Hepatocyte (in vitro differentiated cells): Measurements from ENCODE around the gene FLOT1.

ENCODE experiments used
- EZH2 ChIP-seq: fragments of 200-600 bp; sonication (generic); IDR thresholded peaks from 2 replicates; pipeline ENCODE4 v1.6.1; 2016; ENCODE audit warnings: antibody characterized with exemption, mild to moderate bottlenecking, borderline replicate concordance
- EZH2phosphoT487 ChIP-seq: fragments of 200-600 bp; sonication (generic); IDR thresholded peaks from one replicate; pipeline ENCODE4 v1.6.1; 2018; ENCODE audit warnings: antibody characterized with exemption, mild to moderate bottlenecking, low read depth, moderate library complexity; ENCODE audit not compliant: unreplicated experiment, severe bottlenecking
- TF ChIP-seq, protein P1 (sequence below): fragments of 200-600 bp; sonication (generic); IDR thresholded peaks from 2 replicates; pipeline ENCODE4 v1.5.1; 2016; ENCODE audit warnings: antibody characterized with exemption, mild to moderate bottlenecking; ENCODE audit not compliant: poor library complexity

- TF ChIP-seq, protein P1, sequence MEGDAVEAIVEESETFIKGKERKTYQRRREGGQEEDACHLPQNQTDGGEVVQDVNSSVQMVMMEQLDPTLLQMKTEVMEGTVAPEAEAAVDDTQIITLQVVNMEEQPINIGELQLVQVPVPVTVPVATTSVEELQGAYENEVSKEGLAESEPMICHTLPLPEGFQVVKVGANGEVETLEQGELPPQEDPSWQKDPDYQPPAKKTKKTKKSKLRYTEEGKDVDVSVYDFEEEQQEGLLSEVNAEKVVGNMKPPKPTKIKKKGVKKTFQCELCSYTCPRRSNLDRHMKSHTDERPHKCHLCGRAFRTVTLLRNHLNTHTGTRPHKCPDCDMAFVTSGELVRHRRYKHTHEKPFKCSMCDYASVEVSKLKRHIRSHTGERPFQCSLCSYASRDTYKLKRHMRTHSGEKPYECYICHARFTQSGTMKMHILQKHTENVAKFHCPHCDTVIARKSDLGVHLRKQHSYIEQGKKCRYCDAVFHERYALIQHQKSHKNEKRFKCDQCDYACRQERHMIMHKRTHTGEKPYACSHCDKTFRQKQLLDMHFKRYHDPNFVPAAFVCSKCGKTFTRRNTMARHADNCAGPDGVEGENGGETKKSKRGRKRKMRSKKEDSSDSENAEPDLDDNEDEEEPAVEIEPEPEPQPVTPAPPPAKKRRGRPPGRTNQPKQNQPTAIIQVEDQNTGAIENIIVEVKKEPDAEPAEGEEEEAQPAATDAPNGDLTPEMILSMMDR, result no peak
- TF ChIP-seq EZH2 (no peak), EZH2phosphoT487 (no peak)
Observed at GRCh38 chr6:30683183-30683979, 59.1 kb downstream of the FLOT1 start.
